ENCODE results near the gene SPON1.

SPON1 gene

GRCh38 chr11:14312736-14313438 lies 350.4 kb downstream of the SPON1 start:
- no peaks in the 10 kb centered on the region for H3K36me3 ChIP-seq (replicated peaks; ENCODE audit: insufficient read depth, low read length)
- no peak overlapping the region for H3K4me2 ChIP-seq (ENCODE audit: low read depth, low read length)
- no peaks in the 10 kb centered on the region for H4K20me1 ChIP-seq (ENCODE audit: insufficient read depth, low read length)
- DNase-seq: no peak
- no peaks in the 10 kb centered on the region for H3K9me3 ChIP-seq (replicated peaks; ENCODE audit: insufficient read depth, low read length)
- H3K4me3 ChIP-seq (ENCODE audit: low read length): no peak overlapping the region
- no peaks in the 10 kb centered on the region for H3K27me3 ChIP-seq (replicated peaks; ENCODE audit: insufficient read depth, low read length)
- no peak for TF ChIP-seq EZH2 (optimal IDR thresholded peaks at IDR 0.05; ENCODE audit: low read depth, low read length)
- TF ChIP-seq, protein P1, sequence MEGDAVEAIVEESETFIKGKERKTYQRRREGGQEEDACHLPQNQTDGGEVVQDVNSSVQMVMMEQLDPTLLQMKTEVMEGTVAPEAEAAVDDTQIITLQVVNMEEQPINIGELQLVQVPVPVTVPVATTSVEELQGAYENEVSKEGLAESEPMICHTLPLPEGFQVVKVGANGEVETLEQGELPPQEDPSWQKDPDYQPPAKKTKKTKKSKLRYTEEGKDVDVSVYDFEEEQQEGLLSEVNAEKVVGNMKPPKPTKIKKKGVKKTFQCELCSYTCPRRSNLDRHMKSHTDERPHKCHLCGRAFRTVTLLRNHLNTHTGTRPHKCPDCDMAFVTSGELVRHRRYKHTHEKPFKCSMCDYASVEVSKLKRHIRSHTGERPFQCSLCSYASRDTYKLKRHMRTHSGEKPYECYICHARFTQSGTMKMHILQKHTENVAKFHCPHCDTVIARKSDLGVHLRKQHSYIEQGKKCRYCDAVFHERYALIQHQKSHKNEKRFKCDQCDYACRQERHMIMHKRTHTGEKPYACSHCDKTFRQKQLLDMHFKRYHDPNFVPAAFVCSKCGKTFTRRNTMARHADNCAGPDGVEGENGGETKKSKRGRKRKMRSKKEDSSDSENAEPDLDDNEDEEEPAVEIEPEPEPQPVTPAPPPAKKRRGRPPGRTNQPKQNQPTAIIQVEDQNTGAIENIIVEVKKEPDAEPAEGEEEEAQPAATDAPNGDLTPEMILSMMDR (IDR thresholded peaks at IDR 0.05; ENCODE audit: low read length): no peak
- no peak for TF ChIP-seq EZH2phosphoT487 (IDR thresholded peaks at IDR 0.05; ENCODE audit: low read length)
- no peak overlapping the region for H3K9ac ChIP-seq (ENCODE audit: low read length)
- H3F3A ChIP-seq (ENCODE audit: insufficient read depth, low read length): 0 out of 2 replicates have a peak, but pooled peaks cover 5% of the 10 kb centered on the region
- H3K27ac ChIP-seq (ENCODE audit: low read length): no peak overlapping the region
- H3K79me2 ChIP-seq (ENCODE audit: low read length): no peaks in the 10 kb centered on the region
- no peaks in the 10 kb centered on the region for H3K9me2 ChIP-seq (replicated peaks; ENCODE audit: insufficient read depth, low read length)
- H2AFZ ChIP-seq (ENCODE audit: low read length): no peak overlapping the region
- H3K4me1 ChIP-seq (ENCODE audit: low read length): peaks cover 18% of the 10 kb centered on the region

GRCh38 chr11:14314127-14314526 lies 351.6 kb downstream of the SPON1 start:
- H3F3A ChIP-seq (ENCODE audit: insufficient read depth, low read length): 0 out of 2 replicates have a peak, but pooled peaks cover 2% of the 10 kb centered on the region
- no peak for DNase-seq
- TF ChIP-seq EZH2phosphoT487 (IDR thresholded peaks at IDR 0.05; ENCODE audit: low read length) (no peak), EZH2 (optimal IDR thresholded peaks at IDR 0.05; ENCODE audit: low read depth, low read length) (no peak)
- TF ChIP-seq, protein P1 (IDR thresholded peaks at IDR 0.05; ENCODE audit: low read length): no peak
- H3K4me1 ChIP-seq (ENCODE audit: low read length): peaks cover 12% of the 10 kb centered on the region
- H3K27ac ChIP-seq (ENCODE audit: low read length): no peak overlapping the region
- no peaks in the 10 kb centered on the region for H3K36me3 ChIP-seq (replicated peaks; ENCODE audit: insufficient read depth, low read length)
- H2AFZ ChIP-seq (ENCODE audit: low read length): no peak overlapping the region
- no peak overlapping the region for H3K4me2 ChIP-seq (ENCODE audit: low read depth, low read length)
- no peaks in the 10 kb centered on the region for H3K27me3 ChIP-seq (replicated peaks; ENCODE audit: insufficient read depth, low read length)
- no peaks in the 10 kb centered on the region for H3K79me2 ChIP-seq (ENCODE audit: low read length)
- no peak overlapping the region for H3K9ac ChIP-seq (ENCODE audit: low read length)
- H3K9me2 ChIP-seq (replicated peaks; ENCODE audit: insufficient read depth, low read length): no peaks in the 10 kb centered on the region
- H3K9me3 ChIP-seq (replicated peaks; ENCODE audit: insufficient read depth, low read length): no peaks in the 10 kb centered on the region
- H4K20me1 ChIP-seq (ENCODE audit: insufficient read depth, low read length): no peaks in the 10 kb centered on the region
- no peak overlapping the region for H3K4me3 ChIP-seq (ENCODE audit: low read length)

DNA sequence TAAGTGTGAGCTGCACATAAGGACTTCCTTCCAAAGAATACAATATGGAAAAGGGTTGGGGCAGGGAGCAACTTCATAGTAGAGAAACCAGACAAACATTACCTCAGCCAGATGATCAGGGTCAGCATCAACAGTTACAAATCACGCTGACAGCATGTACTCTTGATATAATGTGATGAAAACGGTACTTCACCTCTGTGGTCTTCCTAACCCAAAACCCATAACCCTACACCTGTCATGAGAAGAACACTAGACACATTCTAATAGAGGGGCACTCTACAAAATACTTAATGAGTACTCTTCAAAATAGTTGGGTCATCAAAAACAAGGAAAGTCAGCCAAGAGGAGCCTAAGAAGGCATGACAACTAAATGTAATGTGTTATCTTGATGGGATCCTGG lies 352.6 kb downstream of the SPON1 start:
- H3K27me3 ChIP-seq (replicated peaks; ENCODE audit: insufficient read depth, low read length): no peaks in the 10 kb centered on the region
- no peaks in the 10 kb centered on the region for H3K79me2 ChIP-seq (ENCODE audit: low read length)
- no peaks in the 10 kb centered on the region for H4K20me1 ChIP-seq (ENCODE audit: insufficient read depth, low read length)
- peaks cover 9% of the 10 kb centered on the region for H3K4me1 ChIP-seq (ENCODE audit: low read length)
- TF ChIP-seq EZH2phosphoT487 (IDR thresholded peaks at IDR 0.05; ENCODE audit: low read length) (no peak), EZH2 (optimal IDR thresholded peaks at IDR 0.05; ENCODE audit: low read depth, low read length) (no peak)
- TF ChIP-seq, protein P1 (IDR thresholded peaks at IDR 0.05; ENCODE audit: low read length): no peak
- H3K9me2 ChIP-seq (replicated peaks; ENCODE audit: insufficient read depth, low read length): no peaks in the 10 kb centered on the region
- no peaks in the 10 kb centered on the region for H3K36me3 ChIP-seq (replicated peaks; ENCODE audit: insufficient read depth, low read length)
- no peaks in the 10 kb centered on the region for H3F3A ChIP-seq (ENCODE audit: insufficient read depth, low read length)
- no peak overlapping the region for H3K27ac ChIP-seq (ENCODE audit: low read length)
- H3K4me2 ChIP-seq (ENCODE audit: low read depth, low read length): no peak overlapping the region
- no peak overlapping the region for H3K9ac ChIP-seq (ENCODE audit: low read length)
- H2AFZ ChIP-seq (ENCODE audit: low read length): no peak overlapping the region
- DNase-seq: no peak
- no peaks in the 10 kb centered on the region for H3K9me3 ChIP-seq (replicated peaks; ENCODE audit: insufficient read depth, low read length)
- no peak overlapping the region for H3K4me3 ChIP-seq (ENCODE audit: low read length)
